SU-DHL-6 (cell line): ENCODE data around the gene ARHGAP22.

Source experiments
- H2AFZ ChIP-seq: fragments of 200-600 bp; sonication (generic); 2 replicates; pipeline ENCODE4 v1.6.1; 2014; ENCODE audit warnings: low read depth, mild to moderate bottlenecking, moderate library complexity, mixed read lengths, antibody characterized with exemption, low read length; ENCODE audit not compliant: severe bottlenecking
- H3F3A ChIP-seq: fragments of 200-600 bp; shearing (Covaris generic); 2 replicates; pipeline ENCODE4 v1.6.0; 2016; ENCODE audit warnings: antibody characterized with exemption, mild to moderate bottlenecking; ENCODE audit not compliant: insufficient read depth
- H3K27ac ChIP-seq: fragments of 200-600 bp; sonication (generic); 2 replicates; pipeline ENCODE4 v1.5.1; 2016; ENCODE audit warnings: low read depth, mild to moderate bottlenecking, low read length, moderate library complexity, mixed read lengths
- H3K27me3 ChIP-seq: fragments of 200-600 bp; sonication (generic), shearing (Covaris generic); 2 replicates; pipeline ENCODE4 v1.6.0; 2014; ENCODE audit warnings: mild to moderate bottlenecking, low read length
- H3K36me3 ChIP-seq: fragments of 200-600 bp; sonication (generic); 2 replicates; pipeline ENCODE4 v1.6.1; 2014; ENCODE audit warnings: mild to moderate bottlenecking, low read length, mixed read lengths
- H3K4me2 ChIP-seq: fragments of 300-600, 200-600 bp; shearing (Covaris generic), sonication (generic); 2 replicates; pipeline ENCODE4 v1.6.0; 2014; ENCODE audit warnings: low read length, low read depth, mild to moderate bottlenecking; ENCODE audit not compliant: poor library complexity, severe bottlenecking
- H3K4me3 ChIP-seq: fragments of 200-600 bp; sonication (generic); 2 replicates; pipeline ENCODE4 v1.5.1; 2014; ENCODE audit warnings: antibody characterized with exemption, low read length, mild to moderate bottlenecking, mixed read lengths; ENCODE audit not compliant: insufficient read depth, poor library complexity, severe bottlenecking
- H3K79me2 ChIP-seq: fragments of 200-600 bp; sonication (generic); 2 replicates; pipeline ENCODE4 v1.6.1; 2014; ENCODE audit warnings: mild to moderate bottlenecking, low read length, moderate library complexity; ENCODE audit not compliant: insufficient read depth
- H3K9ac ChIP-seq: fragments of 200-600 bp; sonication (generic); 2 replicates; pipeline ENCODE4 v1.7.0; 2014; ENCODE audit warnings: mild to moderate bottlenecking, low read length
- H3K9me2 ChIP-seq: fragments of 200-600 bp; sonication (generic); replicated peaks from 2 replicates; pipeline ENCODE4 v1.6.1; 2014; ENCODE audit warnings: low read length; ENCODE audit not compliant: insufficient read depth
- H3K9me3 ChIP-seq: fragments of 200-600 bp; sonication (generic); 2 replicates; pipeline ENCODE4 v1.6.1; 2014; ENCODE audit warnings: low read length, mixed read lengths; ENCODE audit not compliant: insufficient read depth
- H4K20me1 ChIP-seq: fragments of 200-600 bp; sonication (generic); 2 replicates; pipeline ENCODE4 v1.6.1; 2014; ENCODE audit warnings: low read depth, mild to moderate bottlenecking, antibody characterized with exemption, low read length, moderate library complexity, mixed read lengths
- EZH2phosphoT487 ChIP-seq: fragments of 200-600 bp; sonication (generic), shearing (Covaris generic); conservative IDR thresholded peaks from 2 replicates; pipeline ENCODE4 v1.6.1; 2018; ENCODE audit warnings: mild to moderate bottlenecking, antibody characterized with exemption, low read length, moderate library complexity, mixed read lengths
- TF ChIP-seq, protein P1 (sequence below): fragments of 200-600 bp; sonication (generic); IDR thresholded peaks from one replicate; pipeline ENCODE4 v1.5.1; 2017; ENCODE audit warnings: antibody characterized with exemption, mild to moderate bottlenecking, low read length, moderate library complexity; ENCODE audit not compliant: insufficient read depth, poor library complexity, severe bottlenecking

Gene ARHGAP22

DNA sequence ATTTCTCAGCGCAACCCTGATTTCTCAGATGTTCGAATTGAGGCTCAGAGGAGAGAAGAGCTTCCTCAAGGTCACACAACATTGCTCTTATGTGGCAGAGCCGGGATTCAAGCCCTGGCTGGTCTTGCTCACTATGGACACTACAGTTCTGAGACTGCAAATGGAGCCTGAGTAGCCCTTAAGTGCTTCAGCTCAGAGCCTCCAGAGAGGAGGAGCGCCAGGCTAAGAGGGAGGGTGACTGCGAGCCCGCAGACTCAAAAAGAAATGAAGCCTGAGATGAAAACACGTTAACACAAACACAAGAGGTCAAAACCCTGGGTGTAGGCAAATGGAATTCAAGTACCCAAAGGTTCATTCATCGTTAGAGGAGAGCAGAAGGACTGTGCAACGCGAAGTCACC lies 13.9 kb downstream of the ARHGAP22 start:
- Histone ChIP-seq H3K9ac (no peak overlapping the region), H3K36me3 (no peaks in the 10 kb centered on the region), H3K9me3 (no peaks in the 10 kb centered on the region), H3K27me3 (no peaks in the 10 kb centered on the region), H3K27ac (no peak overlapping the region), H2AFZ (no peak overlapping the region), H4K20me1 (no peaks in the 10 kb centered on the region), H3K4me2 (no peak overlapping the region), H3K9me2 (no peaks in the 10 kb centered on the region), H3K4me3 (no peak overlapping the region), H3F3A (no peaks in the 10 kb centered on the region), H3K79me2 (no peaks in the 10 kb centered on the region)
- TF ChIP-seq, protein P1, sequence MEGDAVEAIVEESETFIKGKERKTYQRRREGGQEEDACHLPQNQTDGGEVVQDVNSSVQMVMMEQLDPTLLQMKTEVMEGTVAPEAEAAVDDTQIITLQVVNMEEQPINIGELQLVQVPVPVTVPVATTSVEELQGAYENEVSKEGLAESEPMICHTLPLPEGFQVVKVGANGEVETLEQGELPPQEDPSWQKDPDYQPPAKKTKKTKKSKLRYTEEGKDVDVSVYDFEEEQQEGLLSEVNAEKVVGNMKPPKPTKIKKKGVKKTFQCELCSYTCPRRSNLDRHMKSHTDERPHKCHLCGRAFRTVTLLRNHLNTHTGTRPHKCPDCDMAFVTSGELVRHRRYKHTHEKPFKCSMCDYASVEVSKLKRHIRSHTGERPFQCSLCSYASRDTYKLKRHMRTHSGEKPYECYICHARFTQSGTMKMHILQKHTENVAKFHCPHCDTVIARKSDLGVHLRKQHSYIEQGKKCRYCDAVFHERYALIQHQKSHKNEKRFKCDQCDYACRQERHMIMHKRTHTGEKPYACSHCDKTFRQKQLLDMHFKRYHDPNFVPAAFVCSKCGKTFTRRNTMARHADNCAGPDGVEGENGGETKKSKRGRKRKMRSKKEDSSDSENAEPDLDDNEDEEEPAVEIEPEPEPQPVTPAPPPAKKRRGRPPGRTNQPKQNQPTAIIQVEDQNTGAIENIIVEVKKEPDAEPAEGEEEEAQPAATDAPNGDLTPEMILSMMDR: no peak
- no peak for TF ChIP-seq EZH2phosphoT487

DNA sequence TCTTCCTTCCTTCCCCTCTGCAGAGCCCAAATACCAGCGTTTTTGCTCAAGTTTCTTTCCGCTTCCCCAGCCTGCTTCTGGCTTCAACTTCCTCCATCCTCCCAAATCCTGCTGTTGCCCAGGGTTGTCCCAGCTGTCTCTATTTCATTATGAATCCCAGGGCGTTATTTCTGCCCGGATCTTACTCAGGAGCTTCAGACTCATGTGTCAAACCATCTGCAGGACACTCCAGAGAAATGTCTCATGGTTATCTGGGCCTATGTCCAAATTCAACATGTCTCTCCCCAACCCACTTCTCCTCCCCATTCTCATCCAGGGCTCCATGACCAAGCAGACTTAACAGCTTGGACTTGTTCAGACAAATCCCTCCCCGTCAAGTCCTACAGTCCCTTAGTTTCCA lies 15.6 kb downstream of the ARHGAP22 start:
- no peaks in the 10 kb centered on the region for H4K20me1 ChIP-seq
- H3K27me3 ChIP-seq: no peaks in the 10 kb centered on the region
- no peak overlapping the region for H3K4me3 ChIP-seq
- H3K79me2 ChIP-seq: no peaks in the 10 kb centered on the region
- no peaks in the 10 kb centered on the region for H3K9me2 ChIP-seq
- no peak overlapping the region for H2AFZ ChIP-seq
- no peaks in the 10 kb centered on the region for H3F3A ChIP-seq
- H3K27ac ChIP-seq: no peak overlapping the region
- no peak overlapping the region for H3K9ac ChIP-seq
- no peak overlapping the region for H3K4me2 ChIP-seq
- H3K36me3 ChIP-seq: no peaks in the 10 kb centered on the region
- H3K9me3 ChIP-seq: 0 out of 2 replicates have a peak, but pooled peaks cover 8% of the 10 kb centered on the region
- TF ChIP-seq, protein P1: no peak
- no peak for TF ChIP-seq EZH2phosphoT487

DNA sequence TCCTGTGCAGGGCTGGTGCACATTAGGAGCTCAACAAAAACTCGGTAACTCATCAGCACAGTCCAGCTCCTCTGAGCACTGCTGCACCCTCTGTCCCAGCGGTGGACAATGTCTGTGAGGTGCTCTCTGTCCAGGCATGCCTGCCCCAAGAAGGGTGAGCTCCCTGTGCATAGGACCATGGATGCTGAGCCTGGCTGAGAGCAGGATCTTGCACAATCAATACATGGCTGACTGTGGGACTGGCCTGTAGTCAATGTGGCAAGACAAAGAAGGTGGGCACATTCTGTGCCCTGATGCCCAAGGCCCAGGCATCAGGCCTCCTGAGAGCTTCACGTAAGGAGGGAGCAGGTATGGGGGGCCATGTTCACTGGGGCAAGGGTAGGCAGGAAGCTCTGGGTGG lies 17.1 kb downstream of the ARHGAP22 start:
- Histone ChIP-seq H3K9me3 (0 out of 2 replicates have a peak, but pooled peaks cover 8% of the 10 kb centered on the region), H3K36me3 (no peaks in the 10 kb centered on the region)

More for the DNA sequence above, 17.1 kb downstream of the ARHGAP22 start:
- Histone ChIP-seq H4K20me1 (no peaks in the 10 kb centered on the region), H3K9me2 (no peaks in the 10 kb centered on the region), H2AFZ (no peak overlapping the region), H3K4me3 (no peak overlapping the region), H3K79me2 (no peaks in the 10 kb centered on the region), H3K4me2 (no peak overlapping the region), H3K27me3 (no peaks in the 10 kb centered on the region), H3K27ac (no peak overlapping the region), H3K9ac (no peak overlapping the region), H3F3A (no peaks in the 10 kb centered on the region)
- TF ChIP-seq, protein P1: no peak
- no peak for TF ChIP-seq EZH2phosphoT487
